GM12891 (cell line): ENCODE data around the gene SIGLEC12.

Experiments
- DNase-seq: peaks from one replicate; pipeline ENCODE4 v3.0.0; 2011; ENCODE audit warnings: low spot score; ENCODE audit not compliant: insufficient read length
- FAIRE-seq: peaks from 2 replicates; lab custom pipeline; 2011; peaks lifted over from hg19 to GRCh38; lab: Jason Lieb, UNC
- PAX5 ChIP-seq: IDR thresholded peaks from 2 replicates; pipeline ENCODE4 v1.6.1; 2011; ENCODE audit warnings: low read length, moderate library complexity, mild to moderate bottlenecking; ENCODE audit not compliant: insufficient read depth, severe bottlenecking
- POLR2A ChIP-seq: IDR thresholded peaks from 2 replicates; pipeline ENCODE4 v1.6.1; 2011; ENCODE audit warnings: low read depth, low read length, control low read depth
- POLR2AphosphoS5 ChIP-seq: IDR thresholded peaks from 2 replicates; pipeline ENCODE4 v1.6.1; 2011; ENCODE audit warnings: low read depth, low read length, control low read depth
- POU2F2 ChIP-seq: IDR thresholded peaks from 2 replicates; pipeline ENCODE4 v1.6.1; 2011; ENCODE audit warnings: low read depth, mild to moderate bottlenecking, control low read depth, low read length, moderate library complexity
- SPI1 ChIP-seq: IDR thresholded peaks from 2 replicates; pipeline ENCODE4 v1.6.1; 2011; ENCODE audit warnings: low read depth, low read length, control low read depth
- TAF1 ChIP-seq: IDR thresholded peaks from 2 replicates; pipeline ENCODE4 v1.6.1; 2011; ENCODE audit warnings: low read depth, low read length, control low read depth

SIGLEC12 gene

GRCh38 chr19:51462276-51462675 lies 39.3 kb downstream of the SIGLEC12 start:
- no peak for DNase-seq
- no peak for FAIRE-seq
- TF ChIP-seq POLR2A (no peak), SPI1 (no peak), POU2F2 (no peak), POLR2AphosphoS5 (no peak), PAX5 (no peak), TAF1 (no peak)

- TF ChIP-seq PAX5 (no peak), POLR2AphosphoS5 (no peak), POU2F2 (no peak), SPI1 (no peak), TAF1 (no peak), POLR2A (no peak)
- DNase-seq = no peak
- FAIRE-seq = no peak
Measured at GRCh38 chr19:51461723-51462161, 39.9 kb downstream of the SIGLEC12 start.

- TF ChIP-seq TAF1 (no peak), POLR2A (no peak), POU2F2 (no peak), SPI1 (no peak), POLR2AphosphoS5 (no peak), PAX5 (no peak)
- FAIRE-seq (no peak), DNase-seq (no peak)
Measured at GRCh38 chr19:51460164-51460992, 41.2 kb downstream of the SIGLEC12 start.

- no peak for DNase-seq
- no peak for FAIRE-seq
- TF ChIP-seq POLR2A (no peak), PAX5 (no peak), POU2F2 (no peak), SPI1 (no peak), POLR2AphosphoS5 (no peak), TAF1 (no peak)
Measured at GRCh38 chr19:51458899-51459505, 42.6 kb downstream of the SIGLEC12 start.

GRCh38 chr19:51458051-51458645 lies 43.5 kb downstream of the SIGLEC12 start, which contains the start of gene SIGLEC8:
Gene SIGLEC8, minus strand, starts transcription at chr19:51458454. Its CDS starts 67 bp downstream, at chr19:51458387.
- no peak for DNase-seq
- no peak for FAIRE-seq
- TF ChIP-seq POLR2AphosphoS5 (no peak), POU2F2 (no peak), TAF1 (no peak), PAX5 (no peak), POLR2A (no peak), SPI1 (no peak)

- no peak for TF ChIP-seq TAF1
- no peak for TF ChIP-seq POU2F2
- TF ChIP-seq POLR2AphosphoS5 = no peak
- TF ChIP-seq PAX5 = no peak
- TF ChIP-seq POLR2A = no peak
- DNase-seq (no peak), FAIRE-seq (no peak)
Measured at GRCh38 chr19:51457351-51458013, 44.1 kb downstream of the SIGLEC12 start.

- FAIRE-seq (no peak), DNase-seq (no peak)
- no peak for TF ChIP-seq TAF1
- TF ChIP-seq POU2F2 = no peak
- no peak for TF ChIP-seq SPI1
- no peak for TF ChIP-seq POLR2AphosphoS5
- TF ChIP-seq PAX5 = no peak
- TF ChIP-seq POLR2A = no peak
Measured at GRCh38 chr19:51456541-51457290, 44.9 kb downstream of the SIGLEC12 start.

GRCh38 chr19:51450730-51451307 lies 50.8 kb downstream of the SIGLEC12 start:
- no peak for FAIRE-seq
- TF ChIP-seq SPI1 (no peak), PAX5 (no peak), POU2F2 (no peak), POLR2A (no peak), TAF1 (no peak), POLR2AphosphoS5 (no peak)
- no peak for DNase-seq
